A673 (cell line): ENCODE data around the gene CEBPB. TPM values are rescaled to one million over a fixed set of nuclear protein-coding genes. Genes with fewer than 3 reads are reported as not detected.

Source experiments
- BruUV-seq: library from RNA; stranded (reverse); fragments of 400-500 nt; replicated peaks from 2 replicates; lab custom pipeline; 2021; lab: Mats Ljungman, UMichigan
- CTCF ChIA-PET: fragments of 300-600 bp; sonication (Branson Sonifier 250); formaldehyde crosslinking; loops from one replicate; lab custom pipeline; 2022; ENCODE audit warnings: antibody characterized with exemption; lab: Charles Lee
- POLR2A ChIA-PET: fragments of 300-600 bp; sonication (Branson Sonifier 250); formaldehyde crosslinking; loops from one replicate; lab custom pipeline; 2022; ENCODE audit warnings: antibody characterized with exemption; ENCODE audit not compliant: low non-redundant PET; lab: Charles Lee
- DNase-seq: peaks from one replicate; pipeline ENCODE4 v3.0.0-alpha.2; 2015; ENCODE audit warnings: low spot score
- H3K27ac ChIP-seq: fragments of 200-600 bp; sonication (generic); 2 replicates; pipeline ENCODE4 v1.5.1; 2016; ENCODE audit warnings: mixed run types, low read depth, mild to moderate bottlenecking, mixed read lengths, antibody characterized with exemption, low read length; ENCODE audit not compliant: poor library complexity, severe bottlenecking
- H3K27me3 ChIP-seq: fragments of 200-600 bp; sonication (generic); replicated peaks from 2 replicates; pipeline ENCODE4 v1.6.1; 2017; ENCODE audit warnings: mixed run types, low read depth, mild to moderate bottlenecking, mixed read lengths, antibody characterized with exemption, low read length; ENCODE audit not compliant: insufficient read depth, poor library complexity
- H3K36me3 ChIP-seq: fragments of 200-600 bp; sonication (generic); 2 replicates; pipeline ENCODE4 v1.6.1; 2016; ENCODE audit warnings: mixed run types, mild to moderate bottlenecking, mixed read lengths, antibody characterized with exemption, low read length; ENCODE audit not compliant: insufficient read depth, poor library complexity, severe bottlenecking
- H3K4me1 ChIP-seq: fragments of 200-600 bp; sonication (generic); 2 replicates; pipeline ENCODE4 v1.6.1; 2017; ENCODE audit warnings: mixed run types, mild to moderate bottlenecking, mixed read lengths, antibody characterized with exemption, low read length; ENCODE audit not compliant: insufficient read depth, poor library complexity, severe bottlenecking
- H3K4me3 ChIP-seq: fragments of 200-600 bp; sonication (generic); 2 replicates; pipeline ENCODE4 v1.5.1; 2016; ENCODE audit warnings: low read depth, mixed run types, mild to moderate bottlenecking, mixed read lengths, low read length; ENCODE audit not compliant: poor library complexity, severe bottlenecking
- H3K9me3 ChIP-seq: fragments of 200-600 bp; sonication (generic); 2 replicates; pipeline ENCODE4 v1.6.1; 2016; ENCODE audit warnings: mixed run types, low read depth, mild to moderate bottlenecking, mixed read lengths, antibody characterized with exemption, low read length; ENCODE audit not compliant: poor library complexity, severe bottlenecking
- CTCF ChIP-seq: fragments of 300-800, 200-600 bp; sonication (generic); conservative IDR thresholded peaks from 2 replicates; pipeline ENCODE4 v1.5.1; 2017; ENCODE audit warnings: low read depth, mild to moderate bottlenecking, antibody characterized with exemption, low read length, moderate library complexity, mixed read lengths
- EZH2 ChIP-seq: fragments of 200-600 bp; sonication (generic); IDR thresholded peaks from 2 replicates; pipeline ENCODE4 v1.6.1; 2017; ENCODE audit warnings: borderline replicate concordance, low read depth, mild to moderate bottlenecking, mixed read lengths, antibody characterized with exemption, low read length; ENCODE audit not compliant: poor library complexity, severe bottlenecking
- intact Hi-C: fragments of 100-400 bp; cut with micrococcal nuclease; formaldehyde crosslinking; loops from one replicate; pipeline ENCODE4 v1.10.0; 2022; ENCODE audit not compliant: unreplicated experiment
- total RNA-seq: library from RNA; stranded (reverse); gene quantifications from 2 replicates; pipeline ENCODE4 v1.2.3, GENCODE V29; 2021

The CEBPB gene
- total RNA-seq, 1 experiment from 2014 or later: 130 TPM

GRCh38 chr20:50181344-50181743, 9.3 kb upstream of the CEBPB start:
- intact Hi-C loops: no loop called here
- no peaks in the 10 kb centered on the region for H3K36me3 ChIP-seq
- POLR2A ChIA-PET: interaction anchor here (0.7 kb wide), 1 partner anchor 18 kb away, joined by 4 read pairs; no protein-coding TSS in a partner anchor

GRCh38 chr20:50182346-50182745, 8.3 kb upstream of the CEBPB start:
- BruUV-seq: no TSS peak
- Histone ChIP-seq H3K27me3 (no peaks in the 10 kb centered on the region), H3K9me3 (no peaks in the 10 kb centered on the region), H3K4me3 (no peak overlapping the region), H3K4me1 (peaks cover 17% of the 10 kb centered on the region), H3K27ac (no peak overlapping the region), H3K36me3 (no peaks in the 10 kb centered on the region)
- TF ChIP-seq CTCF: no peak
- no peak for TF ChIP-seq EZH2
- no peak for DNase-seq
- POLR2A ChIA-PET: no interaction called here
- CTCF ChIA-PET: no interaction called here
- intact Hi-C loops: no loop called here

More at GRCh38 chr20:50181344-50181743, 9.3 kb upstream of the CEBPB start:
- no TSS peak for BruUV-seq
- DNase-seq: no peak
- CTCF ChIA-PET: interaction anchor here (0.7 kb wide), 2 partner anchors 388 to 406 kb away, joined by 5 to 7 read pairs; no protein-coding TSS in a partner anchor
- Histone ChIP-seq H3K27ac (no peak overlapping the region), H3K9me3 (no peaks in the 10 kb centered on the region), H3K4me3 (no peak overlapping the region), H3K4me1 (peaks cover 7% of the 10 kb centered on the region), H3K27me3 (no peaks in the 10 kb centered on the region)
- TF ChIP-seq CTCF (no peak), EZH2 (no peak)

- Histone ChIP-seq H3K27ac (no peak overlapping the region), H3K4me3 (no peak overlapping the region), H3K27me3 (no peaks in the 10 kb centered on the region), H3K9me3 (no peaks in the 10 kb centered on the region), H3K4me1 (peaks cover 34% of the 10 kb centered on the region), H3K36me3 (no peaks in the 10 kb centered on the region)
- POLR2A ChIA-PET: no interaction called here
- no peak for DNase-seq
- CTCF ChIA-PET: interaction anchor here (0.6 to 1.0 kb wide), 6 partner anchors 279 to 603 kb away, joined by 3 to 5 read pairs (median 4); no protein-coding TSS in a partner anchor
- TF ChIP-seq CTCF (no peak), EZH2 (no peak)
- intact Hi-C loops: loop anchor here (5.0 kb wide), 1 partner anchor 602 kb away; no protein-coding TSS in a partner anchor
- BruUV-seq: no TSS peak
These were observed 5.2 kb upstream of the CEBPB start for GRCh38 chr20:50185426-50185825.
